GM18519 (cell line): ENCODE results near the gene AMPD2.

Experiments used
- ATAC-seq: cut with Tn5 transposase; IDR thresholded peaks from one replicate; pipeline ENCODE4 v1.9.1; 2021; ENCODE audit warnings: mild to moderate bottlenecking, moderate library complexity; ENCODE audit not compliant: unreplicated experiment, low FRiP score

Gene AMPD2

GRCh38 chr1:109615879-109616278 is 3.8 kb upstream of the AMPD2 start:
- no peak for ATAC-seq

- ATAC-seq = no peak
Observed at GRCh38 chr1:109616391-109616790, 3.2 kb upstream of the AMPD2 start.

- ATAC-seq = no peak
Observed at GRCh38 chr1:109617291-109617801, 2.3 kb upstream of the AMPD2 start.

- no peak for ATAC-seq
Observed at GRCh38 chr1:109618661-109619575, 719 bp upstream of the AMPD2 start.

DNA sequence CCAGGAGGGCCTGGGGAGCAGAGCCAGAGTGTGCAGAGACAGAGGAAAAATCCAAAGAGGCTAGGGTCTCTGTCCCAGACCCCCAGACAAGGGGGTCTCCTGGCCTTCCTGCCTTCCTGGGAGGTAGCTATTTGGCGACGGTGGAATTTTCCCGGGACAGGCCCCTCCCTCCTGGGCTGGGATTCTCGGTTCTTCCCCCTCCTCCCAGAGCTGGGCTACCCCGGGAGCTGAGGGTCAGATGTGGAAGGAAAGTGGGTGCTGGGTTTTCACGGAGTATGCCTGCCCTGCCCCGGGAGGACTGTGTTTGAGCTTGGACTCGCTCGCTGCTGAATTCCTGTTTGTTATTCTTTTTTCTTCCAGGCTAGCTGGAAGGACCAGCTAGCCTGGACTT is 759 bp downstream of the AMPD2 start:
- ATAC-seq = no peak

GRCh38 chr1:109620841-109621286 is 1.2 kb downstream of the AMPD2 start:
- peak; percentile 67 for ATAC-seq

GRCh38 chr1:109621379-109622136 is 1.9 kb downstream of the AMPD2 start:
- no peak for ATAC-seq

- no peak for ATAC-seq
Observed at GRCh38 chr1:109622137-109622892, 2.7 kb downstream of the AMPD2 start.

GRCh38 chr1:109622895-109623294 is 3.3 kb downstream of the AMPD2 start:
- ATAC-seq = no peak

- ATAC-seq = no peak
Observed at GRCh38 chr1:109623601-109624161, 4.0 kb downstream of the AMPD2 start.

- no peak for ATAC-seq
Observed at GRCh38 chr1:109624201-109625010, 4.8 kb downstream of the AMPD2 start.

DNA sequence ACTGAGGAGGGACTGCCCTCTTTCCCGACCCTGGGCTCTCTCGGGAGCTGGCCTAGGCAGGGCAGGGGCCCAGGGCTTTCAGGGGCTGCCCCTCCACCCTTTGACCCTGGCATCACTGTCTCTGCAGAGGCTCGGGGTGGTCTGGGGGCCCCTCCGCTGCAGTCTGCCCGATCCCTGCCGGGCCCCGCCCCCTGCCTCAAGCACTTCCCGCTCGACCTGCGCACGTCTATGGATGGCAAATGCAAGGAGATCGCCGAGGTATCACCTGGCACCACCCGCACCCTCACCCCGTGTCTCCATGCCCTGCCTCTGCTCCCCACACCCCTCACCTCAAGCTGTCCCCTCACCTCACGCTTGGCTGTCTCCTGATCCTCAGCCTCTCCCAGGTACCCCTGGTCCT is 5.5 kb downstream of the AMPD2 start:
- no peak for ATAC-seq

DNA sequence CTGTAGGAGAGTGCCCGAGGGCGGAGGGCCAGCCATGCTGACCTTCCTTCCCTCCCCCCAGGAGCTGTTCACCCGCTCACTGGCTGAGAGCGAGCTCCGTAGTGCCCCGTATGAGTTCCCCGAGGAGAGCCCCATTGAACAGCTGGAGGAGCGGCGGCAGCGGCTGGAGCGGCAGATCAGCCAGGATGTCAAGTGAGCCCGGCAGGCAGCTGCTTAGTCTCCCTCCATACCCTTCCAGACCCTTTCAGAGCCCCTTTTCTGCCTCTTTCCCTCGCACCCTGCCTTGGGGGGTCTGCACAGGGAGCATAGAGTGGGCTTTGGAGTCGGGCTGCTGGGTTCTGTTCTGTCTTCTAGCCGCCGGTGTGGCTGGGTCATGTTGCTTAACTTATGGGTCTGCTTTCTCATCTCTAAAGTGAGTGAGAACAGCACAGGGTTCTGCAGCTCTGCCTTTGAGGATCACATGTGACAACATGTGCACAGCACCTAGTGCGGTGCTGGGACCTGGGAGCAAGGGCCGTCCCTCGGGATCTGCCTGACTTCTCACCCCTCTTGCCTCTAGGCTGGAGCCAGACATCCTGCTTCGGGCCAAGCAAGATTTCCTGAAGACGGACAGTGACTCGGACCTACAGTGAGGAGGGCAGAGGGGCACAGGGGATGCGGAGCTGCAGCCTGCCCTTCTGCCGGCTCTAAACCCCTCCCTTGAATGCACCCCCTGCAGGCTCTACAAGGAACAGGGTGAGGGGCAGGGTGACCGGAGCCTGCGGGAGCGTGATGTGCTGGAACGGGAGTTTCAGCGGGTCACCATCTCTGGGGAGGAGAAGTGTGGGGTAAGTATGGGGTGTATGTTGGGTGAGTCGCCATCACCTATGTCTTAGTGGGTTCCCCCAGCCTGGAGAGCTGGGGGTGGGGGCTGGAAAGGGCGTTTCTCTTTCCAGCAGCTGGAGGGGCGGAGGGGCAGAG is 6.2 kb downstream of the AMPD2 start:
- no peak for ATAC-seq

- no peak for ATAC-seq
Observed at GRCh38 chr1:109626682-109627408, 7.2 kb downstream of the AMPD2 start.

- ATAC-seq = no peak
Observed at GRCh38 chr1:109627692-109628399, 8.2 kb downstream of the AMPD2 start.

GRCh38 chr1:109628540-109629321 is 9.1 kb downstream of the AMPD2 start:
- ATAC-seq = no peak
